ENCODE measurements around the gene MIX23.

- TF ChIP-seq CTCF (IDR thresholded peaks at IDR 0.05), result no peak
- TF ChIP-seq POLR2A (IDR thresholded peaks at IDR 0.05), result no peak
- TF ChIP-seq POLR2AphosphoS5 (IDR thresholded peaks at IDR 0.05; ENCODE audit: insufficient read depth in 1 of 2, low read depth in 1 of 2), result no peak
These were observed 24.4 kb downstream of the MIX23 start for GRCh38 chr3:122358703-122359032.
